Right ventricle myocardium superior (tissue), 1 donor: ENCODE data around the gene ENPEP. TPM values are rescaled to one million over a fixed set of nuclear protein-coding genes. Genes with fewer than 3 reads are reported as not detected.
A peak's percentile ranks its signal among the peaks of the same experiment; 100 is the strongest.
"Not testable (repeated sequence)": the region's sequence is repeated elsewhere in the genome, so short reads cannot be mapped to it uniquely, and the experiment has no call there.

Experiments
- ATAC-seq: fragments of 200-7000 bp; cut with Tn5 transposase; one replicate; pipeline ENCODE4 v1.9.1; 2020; ENCODE audit warnings: mild to moderate bottlenecking; ENCODE audit not compliant: poor library complexity
- DNase-seq: peaks from one replicate; pipeline ENCODE4 v3.0.0-alpha.2; 2020
- intact Hi-C: fragments of 100-400 bp; cut with DNase I; formaldehyde crosslinking; loops from one replicate; pipeline ENCODE4 v1.11.2; 2022
- total RNA-seq: library from RNA; stranded (reverse); fragmentation: NEBNext Ultra II Directional; extraction: Animal tissue kit (Norgen Biotek cat#: 25700); gene quantifications from one replicate; pipeline ENCODE4 v1.2.1, GENCODE V29; 2021
- donor health status: DM: no; HTN: yes; CAD: no; lungs with severe emphysema.

ENPEP gene
- total RNA-seq, 1 donor from 2014 or later, result 3.3 TPM

- intact Hi-C loops, result loop anchor here (5.0 to 10.0 kb wide), 2 partner anchors 171 to 198 kb away; no protein-coding TSS in a partner anchor
- ATAC-seq, result no peak
- DNase-seq, result no peak
These were observed 36.9 kb downstream of the ENPEP start for GRCh38 chr4:110512901-110513300.

GRCh38 chr4:110514889-110515479 is 39.0 kb downstream of the ENPEP start:
- intact Hi-C loops, result loop anchor here (5.0 to 10.0 kb wide), 3 partner anchors 173 to 518 kb away; no protein-coding TSS in a partner anchor
- DNase-seq, result no peak
- no peak for ATAC-seq

- no peak for DNase-seq
- intact Hi-C loops, result loop anchor here (5.0 to 10.0 kb wide), 2 partner anchors 201 to 518 kb away; no protein-coding TSS in a partner anchor
- ATAC-seq, result peak; percentile 38
These were observed 39.7 kb downstream of the ENPEP start for GRCh38 chr4:110515676-110516075.

GRCh38 chr4:110516106-110516922 is 40.4 kb downstream of the ENPEP start:
- intact Hi-C loops, result loop anchor here (5.0 to 10.0 kb wide), 2 partner anchors 202 to 519 kb away; no protein-coding TSS in a partner anchor
- ATAC-seq, result peak; percentile 89
- DNase-seq, result peak; percentile 51

GRCh38 chr4:110518889-110519490 is 43.0 kb downstream of the ENPEP start:
- DNase-seq (no peak), ATAC-seq (no peak)
- intact Hi-C loops, result loop anchor here (5.0 to 10.0 kb wide), 2 partner anchors 204 to 522 kb away; no protein-coding TSS in a partner anchor

GRCh38 chr4:110520886-110521285 is 44.9 kb downstream of the ENPEP start:
- DNase-seq, result no peak
- ATAC-seq, result no peak

GRCh38 chr4:110526589-110526988 is 50.6 kb downstream of the ENPEP start:
- DNase-seq (no peak), ATAC-seq (no peak)
- intact Hi-C loops, result no loop called here

More at GRCh38 chr4:110520886-110521285, 44.9 kb downstream of the ENPEP start:
- intact Hi-C loops, result no loop called here

GRCh38 chr4:110527156-110527555 is 51.2 kb downstream of the ENPEP start:
- intact Hi-C loops, result no loop called here
- ATAC-seq (no peak), DNase-seq (no peak)

- no peak for DNase-seq
- no peak for ATAC-seq
- intact Hi-C loops, result no loop called here
These were observed 57.1 kb downstream of the ENPEP start for GRCh38 chr4:110532901-110533589.

- ATAC-seq (no peak), DNase-seq (no peak)
- intact Hi-C loops, result no loop called here
These were observed 57.6 kb downstream of the ENPEP start for GRCh38 chr4:110533590-110533910.

GRCh38 chr4:110533940-110534339 is 58.0 kb downstream of the ENPEP start:
- ATAC-seq (no peak), DNase-seq (no peak)
- intact Hi-C loops, result no loop called here

GRCh38 chr4:110540581-110540980 is 64.6 kb downstream of the ENPEP start:
- intact Hi-C loops, result no loop called here
- no peak for DNase-seq

GRCh38 chr4:110540982-110541451 is 65.1 kb downstream of the ENPEP start:
- ATAC-seq (no peak), DNase-seq (no peak)
- intact Hi-C loops, result no loop called here

More at GRCh38 chr4:110540581-110540980, 64.6 kb downstream of the ENPEP start:
- ATAC-seq, result no peak

GRCh38 chr4:110543577-110543976 is 67.6 kb downstream of the ENPEP start:
- ATAC-seq (no peak), DNase-seq (no peak)
- intact Hi-C loops, result no loop called here

GRCh38 chr4:110544594-110544993 is 68.6 kb downstream of the ENPEP start:
- DNase-seq (no peak), ATAC-seq (no peak)
- intact Hi-C loops, result no loop called here

GRCh38 chr4:110550260-110550659 is 74.3 kb downstream of the ENPEP start:
- intact Hi-C loops, result no loop called here
- DNase-seq (no peak), ATAC-seq (no peak)

- intact Hi-C loops, result no loop called here
- ATAC-seq (no peak), DNase-seq (no peak)
These were observed 77.2 kb downstream of the ENPEP start for GRCh38 chr4:110553197-110553596.

GRCh38 chr4:110567214-110567613 is 91.3 kb downstream of the ENPEP start:
- intact Hi-C loops, result no loop called here
- ATAC-seq, result no peak

GRCh38 chr4:110576696-110577095 is 100.7 kb downstream of the ENPEP start:
- ATAC-seq, intact Hi-C loops, DNase-seq: not testable (repeated sequence)

More at GRCh38 chr4:110567214-110567613, 91.3 kb downstream of the ENPEP start:
- no peak for DNase-seq
